CD4-positive, alpha-beta T cell treated with Interleukin-4 for 4 hours (primary cell): ENCODE measurements around the gene VSIR.

Source experiments
- DNase-seq: peaks from one replicate; pipeline ENCODE4 v3.0.0-alpha.2; 2020

VSIR gene

DNA sequence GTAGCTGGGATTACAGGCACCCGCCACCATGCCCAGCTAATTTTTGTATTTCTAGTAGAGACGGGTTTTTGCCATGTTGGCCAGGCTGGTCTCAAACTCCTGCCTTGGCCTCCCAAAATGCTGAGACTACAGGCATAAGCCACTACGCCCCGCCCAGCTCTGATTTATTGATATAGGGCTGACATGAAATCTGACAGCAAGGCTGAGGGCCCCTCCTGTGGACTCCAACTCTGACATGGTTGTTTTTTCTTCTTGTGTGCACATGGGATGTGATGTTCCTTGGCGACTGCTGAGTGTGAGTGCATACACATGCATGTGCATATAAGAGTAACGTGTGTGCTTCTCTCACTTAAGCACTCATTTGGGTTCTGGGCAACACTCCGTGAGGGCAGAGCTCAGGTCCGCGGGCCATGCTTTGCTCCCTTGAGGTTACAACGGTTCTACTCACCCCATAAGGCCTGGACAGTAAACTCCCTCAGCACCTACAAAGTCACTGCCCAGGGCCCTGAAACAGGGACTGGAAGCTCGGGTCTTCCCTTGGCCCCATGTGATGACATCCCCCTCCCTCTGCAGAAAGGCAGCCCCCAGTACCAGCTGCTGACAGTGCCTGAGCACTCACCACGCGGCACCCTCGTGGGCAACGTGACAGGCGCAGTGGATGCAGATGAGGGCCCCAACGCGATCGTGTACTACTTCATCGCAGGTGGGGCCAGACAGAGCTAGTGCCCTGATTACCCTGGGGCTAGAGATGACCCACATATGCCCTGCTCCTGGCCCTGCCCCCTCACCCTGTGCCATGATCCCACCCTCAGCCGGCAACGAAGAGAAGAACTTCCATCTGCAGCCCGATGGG, 33.6 kb upstream of the VSIR start:
- DNase-seq = no peak

DNA sequence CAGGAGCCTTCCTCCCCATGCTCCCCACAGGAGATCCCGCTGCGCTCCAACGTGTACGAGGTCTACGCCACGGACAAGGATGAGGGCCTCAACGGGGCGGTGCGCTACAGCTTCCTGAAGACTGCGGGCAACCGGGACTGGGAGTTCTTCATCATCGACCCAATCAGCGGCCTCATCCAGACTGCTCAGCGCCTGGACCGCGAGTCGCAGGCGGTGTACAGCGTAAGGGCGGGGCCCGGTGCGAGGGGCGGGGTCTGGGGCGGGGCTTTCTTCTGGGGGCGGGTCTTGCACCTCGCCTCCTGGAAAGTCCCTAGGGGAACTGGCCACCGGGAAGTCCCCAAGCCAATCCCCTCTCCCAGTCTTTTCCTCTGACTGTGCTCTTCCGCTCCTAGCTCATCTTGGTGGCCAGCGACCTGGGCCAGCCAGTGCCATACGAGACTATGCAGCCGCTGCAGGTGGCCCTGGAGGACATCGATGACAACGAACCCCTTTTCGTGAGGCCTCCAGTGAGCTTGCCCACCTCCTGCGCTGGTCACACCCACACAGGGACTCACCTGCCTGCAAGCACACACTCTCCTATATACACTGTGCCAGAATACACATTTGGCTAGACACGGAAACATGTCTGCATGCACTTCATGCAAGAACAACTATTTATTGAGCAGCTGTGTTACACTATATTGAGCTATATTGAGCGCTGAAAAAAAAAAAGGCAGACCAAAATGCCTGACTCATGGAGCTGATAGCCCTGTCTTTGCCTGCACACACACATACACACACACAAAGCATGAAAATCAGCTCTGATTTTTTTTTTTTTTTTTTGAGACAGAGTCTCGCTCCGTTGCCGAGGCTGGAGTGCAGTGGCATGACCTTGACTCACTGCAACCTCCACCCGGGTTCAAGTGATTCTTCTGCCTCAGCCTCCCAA, 32.7 kb upstream of the VSIR start:
- no peak for DNase-seq

DNA sequence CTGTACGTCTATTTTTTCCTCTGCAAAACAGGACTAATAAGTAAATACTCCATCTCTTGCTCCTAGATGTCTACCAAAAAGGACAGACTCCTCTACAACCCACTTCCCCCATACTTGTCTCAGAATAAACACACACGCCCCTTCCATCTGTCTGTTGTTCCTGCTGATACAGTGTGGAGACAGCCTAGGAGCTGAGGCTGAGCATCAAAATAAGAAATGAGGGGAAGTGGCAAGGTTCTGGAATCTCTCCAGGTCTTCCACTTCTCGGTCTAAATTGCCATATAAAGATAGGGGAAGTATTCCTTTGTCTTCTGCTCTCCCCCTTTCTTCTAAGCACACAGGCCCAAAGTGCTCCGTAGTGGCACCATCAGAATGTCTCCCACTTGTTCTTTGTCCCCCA, 30.8 kb upstream of the VSIR start:
- DNase-seq = no peak

DNA sequence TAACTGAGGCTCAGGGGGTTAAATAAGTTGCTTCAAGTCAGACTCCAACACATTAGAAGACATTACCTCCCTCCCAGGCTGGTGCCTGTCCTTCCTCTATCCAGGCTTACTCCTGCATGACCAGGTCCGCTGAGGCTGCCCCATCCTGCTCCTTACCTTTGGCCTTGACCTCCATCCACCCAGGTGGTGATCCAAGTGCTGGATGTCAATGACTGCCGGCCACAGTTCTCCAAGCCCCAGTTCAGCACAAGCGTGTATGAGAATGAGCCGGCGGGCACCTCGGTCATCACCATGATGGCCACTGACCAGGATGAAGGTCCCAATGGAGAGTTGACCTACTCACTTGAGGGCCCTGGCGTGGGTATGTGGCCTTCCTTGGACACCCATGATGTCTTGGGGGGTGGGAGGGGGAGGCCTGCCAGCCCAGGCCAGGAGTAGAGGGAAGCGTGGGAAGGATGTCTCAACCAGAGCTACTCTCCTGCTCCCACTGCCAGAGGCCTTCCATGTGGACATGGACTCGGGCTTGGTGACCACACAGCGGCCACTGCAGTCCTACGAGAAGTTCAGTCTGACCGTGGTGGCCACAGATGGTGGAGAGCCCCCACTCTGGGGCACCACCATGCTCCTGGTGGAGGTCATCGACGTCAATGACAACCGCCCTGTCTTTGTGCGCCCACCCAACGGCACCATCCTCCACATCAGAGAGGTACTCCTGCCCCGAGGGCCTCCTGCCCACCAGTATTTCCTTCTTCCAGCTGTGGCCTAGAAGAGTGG, 29.6 kb upstream of the VSIR start:
- DNase-seq = no peak

DNA sequence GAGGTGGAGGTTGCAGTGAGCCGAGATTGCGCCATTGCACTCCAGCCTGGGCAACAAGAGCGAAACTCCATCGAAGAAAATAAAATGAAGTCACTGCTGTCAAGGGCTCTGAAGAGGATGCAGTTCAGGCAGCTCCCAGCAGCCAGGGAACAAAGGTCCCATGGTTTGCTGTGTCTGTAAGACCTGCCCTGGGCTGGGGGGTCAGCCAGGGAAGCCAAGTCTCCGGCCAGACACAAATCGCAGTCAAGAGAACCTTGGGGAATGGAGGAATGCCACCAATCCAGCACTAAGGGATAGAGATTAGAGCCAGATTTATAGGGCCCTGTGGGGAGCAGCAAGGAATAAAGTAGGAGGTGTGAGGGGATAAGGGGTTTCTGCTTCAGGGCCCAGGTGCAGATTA, 28.9 kb upstream of the VSIR start:
- no peak for DNase-seq

DNA sequence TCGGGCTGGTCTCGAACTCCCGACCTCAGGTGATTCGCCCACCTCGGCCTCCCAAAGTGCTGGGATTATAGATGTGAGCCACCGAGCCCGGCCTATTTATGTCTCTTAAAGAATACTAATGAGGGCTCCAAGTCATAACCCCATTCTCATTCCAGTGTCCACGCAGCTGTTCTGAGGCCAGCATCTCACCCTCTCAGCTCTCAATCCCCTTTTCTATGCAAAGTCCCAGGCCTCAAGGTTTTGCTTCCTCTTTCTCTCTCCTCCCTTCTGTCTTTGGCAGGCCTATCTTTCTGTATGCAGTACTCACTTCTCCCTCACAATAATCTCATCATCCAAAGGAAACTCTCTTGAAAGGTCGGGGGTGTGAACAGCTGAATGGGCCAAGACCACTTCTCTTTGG, 28.0 kb upstream of the VSIR start:
- no peak for DNase-seq

DNA sequence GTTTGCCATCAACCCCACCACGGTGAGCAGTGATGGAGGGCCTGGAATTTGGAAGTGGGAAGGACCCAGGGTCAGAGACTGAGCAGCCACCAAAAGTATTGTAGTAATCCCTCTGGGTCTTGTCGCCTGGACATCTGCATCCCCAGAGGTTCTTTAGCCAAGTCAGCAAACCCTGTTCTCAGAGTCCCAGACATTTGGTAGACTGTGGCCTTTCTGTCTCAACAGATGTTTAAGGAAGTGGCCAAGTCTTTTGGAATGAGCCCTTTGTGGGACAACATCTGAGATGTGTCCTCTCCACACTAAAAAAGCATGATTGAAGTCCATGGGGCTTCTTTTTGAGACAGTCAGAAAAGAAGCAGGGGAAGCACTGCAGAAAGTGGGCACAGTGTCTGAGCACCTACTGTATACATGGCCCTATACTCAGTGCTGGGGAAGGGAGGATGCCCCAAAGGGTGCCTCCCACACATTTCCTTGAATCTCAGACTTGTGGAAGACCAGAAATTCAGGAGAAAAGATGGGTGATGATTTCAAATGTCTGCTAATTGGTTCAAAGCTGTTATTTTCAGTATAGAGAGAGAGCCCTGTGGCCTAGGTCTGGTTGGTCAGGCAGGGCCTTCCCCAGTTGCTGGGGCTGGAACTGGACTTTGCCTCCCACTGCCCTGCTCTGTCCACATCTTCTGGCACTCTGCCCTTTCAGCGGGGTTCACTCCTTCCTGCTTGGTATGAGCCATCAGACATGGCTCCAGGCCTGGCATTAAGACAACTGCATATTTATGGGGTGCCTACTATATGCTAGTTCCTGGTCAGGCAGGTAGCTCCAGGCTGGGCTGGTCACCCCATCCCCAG, 26.5 kb upstream of the VSIR start:
- DNase-seq = no peak

DNA sequence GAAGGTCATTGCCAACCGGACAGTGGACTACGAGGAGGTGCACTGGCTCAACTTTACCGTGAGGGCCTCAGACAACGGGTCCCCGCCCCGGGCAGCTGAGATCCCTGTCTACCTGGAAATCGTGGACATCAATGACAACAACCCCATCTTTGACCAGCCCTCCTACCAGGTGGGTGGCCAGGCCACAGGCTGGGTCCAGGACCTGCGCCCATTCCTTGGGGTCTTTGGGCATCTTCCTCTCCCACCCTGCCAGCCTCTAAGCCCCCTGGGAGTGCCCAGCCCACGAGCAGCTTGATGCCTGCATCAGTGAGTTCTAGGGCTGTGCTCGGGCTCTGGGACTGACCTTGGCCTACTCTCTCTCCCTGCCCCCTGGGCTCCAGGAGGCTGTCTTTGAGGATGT, 25.8 kb upstream of the VSIR start:
- DNase-seq = no peak

DNA sequence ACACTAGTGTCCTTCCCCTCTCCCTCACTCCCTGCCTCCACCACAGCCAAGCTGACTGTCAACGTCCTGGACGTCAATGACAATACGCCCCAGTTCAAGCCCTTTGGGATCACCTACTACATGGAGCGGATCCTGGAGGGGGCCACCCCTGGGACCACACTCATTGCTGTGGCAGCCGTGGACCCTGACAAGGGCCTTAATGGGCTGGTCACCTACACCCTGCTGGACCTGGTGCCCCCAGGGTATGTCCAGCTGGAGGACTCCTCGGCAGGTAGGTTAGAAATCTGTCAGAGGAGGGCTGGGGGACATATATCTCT, 24.9 kb upstream of the VSIR start:
- DNase-seq = no peak

DNA sequence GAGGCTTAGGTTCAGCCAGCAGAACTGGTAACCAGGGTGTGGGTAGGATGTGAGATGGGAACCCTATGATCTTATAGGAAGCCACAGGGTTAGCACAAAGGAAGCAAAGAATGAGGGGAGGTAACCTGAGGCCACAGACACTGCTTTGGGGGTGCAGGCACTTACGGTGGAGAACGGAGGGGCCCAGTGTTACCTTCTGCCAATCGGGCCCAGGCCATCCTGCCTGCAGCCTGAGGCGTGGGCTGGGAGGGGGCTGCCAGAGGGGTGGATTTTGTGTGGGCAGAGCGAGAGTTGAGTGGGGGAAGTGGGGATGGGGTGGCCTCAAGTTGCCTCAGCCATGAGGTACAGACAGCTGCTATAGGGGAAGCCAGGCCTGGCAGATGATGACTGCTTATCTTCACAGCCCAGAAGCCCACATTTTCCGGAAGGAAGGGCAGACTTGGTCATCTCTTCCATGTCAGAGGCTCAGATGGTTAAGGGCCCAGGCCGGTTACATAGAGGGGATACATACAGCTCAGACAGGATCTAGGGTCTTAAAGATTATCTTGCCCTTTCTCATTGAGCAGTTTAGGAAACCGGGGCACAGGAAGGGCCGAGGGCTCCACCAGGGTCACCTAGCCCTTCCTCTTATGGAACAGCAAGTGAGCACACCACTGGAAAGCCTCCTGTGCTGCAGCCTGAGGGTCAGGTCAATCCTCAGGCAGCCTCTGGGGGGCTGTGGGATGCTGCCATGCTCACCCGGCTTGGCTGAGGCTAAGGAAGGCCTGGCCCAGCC, 24.4 kb upstream of the VSIR start:
- no peak for DNase-seq

DNA sequence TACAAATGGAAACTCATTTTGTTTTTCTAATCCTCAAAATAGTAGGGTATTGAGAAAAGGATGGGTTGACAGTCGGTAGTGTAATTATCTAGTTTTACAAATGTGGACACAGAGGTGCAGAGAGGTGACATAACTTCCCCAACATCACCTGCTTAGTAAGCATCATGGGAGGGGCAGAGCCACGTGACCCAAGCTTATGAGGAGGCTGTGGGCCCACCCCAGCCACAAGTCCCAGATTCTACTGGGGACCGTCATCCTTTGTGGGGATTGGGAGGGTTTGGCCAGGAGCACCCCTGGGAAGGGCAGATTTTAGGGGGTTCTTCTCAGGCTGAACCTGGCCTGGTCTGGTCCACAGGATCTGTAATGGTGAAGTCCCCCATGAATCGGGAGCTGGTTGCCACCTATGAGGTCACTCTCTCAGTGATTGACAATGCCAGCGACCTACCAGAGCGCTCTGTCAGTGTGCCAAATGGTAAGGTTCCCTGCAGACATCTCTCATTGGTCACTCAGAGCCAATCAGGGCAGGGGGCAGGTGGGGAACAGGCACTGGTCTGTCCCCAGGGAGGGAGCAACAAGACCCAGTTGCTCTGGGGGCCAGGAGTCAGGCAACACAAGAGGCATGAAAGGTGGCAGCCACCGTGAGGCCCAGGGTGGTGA, 23.6 kb upstream of the VSIR start:
- no peak for DNase-seq

DNA sequence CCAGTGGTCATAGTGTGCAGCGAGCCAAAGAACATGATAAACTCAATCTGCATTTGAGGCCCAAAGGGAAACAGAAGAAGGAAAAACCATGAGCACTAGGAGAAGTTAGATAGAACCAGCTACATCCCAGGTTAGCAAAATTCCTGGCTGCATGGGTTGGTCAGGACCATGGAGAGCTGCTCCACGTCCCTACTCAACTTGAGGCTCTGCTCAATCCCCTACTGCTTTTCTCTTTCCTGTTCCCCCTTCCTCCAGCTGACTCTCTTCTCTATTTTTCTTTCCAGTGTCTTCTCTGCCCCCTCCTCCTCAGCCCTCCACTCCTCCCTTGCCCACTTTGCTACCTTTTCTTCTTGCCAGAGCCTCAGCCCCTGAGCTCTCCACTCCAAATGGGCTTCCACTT, 21.9 kb upstream of the VSIR start:
- no peak for DNase-seq

DNA sequence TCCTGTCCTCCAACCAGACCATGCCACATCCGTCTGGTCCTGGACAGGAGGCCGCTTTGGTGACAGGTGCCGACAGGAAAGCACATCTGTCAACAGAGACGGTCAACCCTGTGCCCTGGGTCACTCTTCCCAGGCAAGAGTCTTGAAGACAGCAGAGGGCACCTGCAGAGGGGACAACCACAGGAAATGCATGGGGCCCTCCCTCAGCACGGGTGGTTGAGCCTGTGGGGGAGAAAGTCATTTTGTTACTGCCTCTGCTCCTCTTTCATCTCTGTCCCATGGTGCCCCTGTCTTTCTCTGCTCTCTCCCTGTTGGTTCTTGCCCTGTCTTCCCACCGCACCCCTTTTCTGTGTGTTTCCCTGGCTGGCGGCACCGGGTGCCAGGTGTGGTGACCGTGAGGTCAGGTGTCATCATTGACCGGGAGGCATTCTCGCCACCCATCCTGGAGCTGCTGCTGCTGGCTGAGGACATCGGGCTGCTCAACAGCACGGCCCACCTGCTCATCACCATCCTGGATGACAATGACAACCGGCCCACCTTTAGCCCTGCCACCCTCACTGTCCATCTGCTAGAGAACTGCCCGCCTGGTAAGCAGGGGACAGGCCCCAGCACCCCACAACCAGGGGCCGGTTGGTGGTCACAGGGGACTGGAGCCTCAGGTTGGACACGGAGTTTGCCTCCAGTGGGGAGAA, 17.6 kb upstream of the VSIR start:
- DNase-seq = no peak

DNA sequence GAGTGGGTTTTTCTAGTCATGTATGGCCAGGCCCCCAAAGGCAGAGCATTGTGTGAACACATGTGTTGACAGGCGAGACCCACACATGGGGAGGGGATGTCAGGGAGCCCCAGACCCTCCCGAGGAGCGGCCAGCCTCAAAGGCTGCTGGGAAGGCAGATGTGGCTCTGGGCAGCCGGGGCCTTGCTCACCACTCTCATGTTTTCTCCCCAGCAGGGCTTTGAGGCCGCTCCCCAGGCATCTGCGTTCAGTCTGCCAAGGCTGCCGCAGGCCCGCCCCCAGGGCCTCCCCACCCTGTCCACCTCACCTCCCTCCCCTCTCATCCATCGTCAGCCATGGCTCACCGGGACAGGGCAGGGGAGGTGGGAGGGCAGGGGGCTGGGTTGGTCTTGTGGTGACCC, 16.6 kb upstream of the VSIR start:
- DNase-seq = no peak

DNA sequence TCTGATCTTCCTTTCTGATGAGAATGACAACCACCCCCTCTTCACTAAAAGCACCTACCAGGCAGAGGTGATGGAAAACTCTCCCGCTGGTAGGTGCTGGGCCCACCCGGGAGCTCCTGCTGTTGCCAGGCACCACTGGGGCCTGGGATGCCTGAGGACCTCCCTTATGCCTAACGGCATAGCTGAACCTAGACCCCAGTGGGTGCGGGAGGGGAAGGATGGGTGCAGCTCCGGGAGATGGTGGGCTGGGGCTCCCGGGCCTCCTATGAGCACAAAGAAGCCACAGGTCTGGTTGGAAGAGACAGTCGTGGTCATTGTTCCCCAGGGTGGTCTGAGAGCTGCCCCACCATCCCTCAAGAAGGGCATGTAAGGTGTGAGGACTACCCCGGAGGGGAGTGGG, 15.6 kb upstream of the VSIR start:
- DNase-seq = no peak

DNA sequence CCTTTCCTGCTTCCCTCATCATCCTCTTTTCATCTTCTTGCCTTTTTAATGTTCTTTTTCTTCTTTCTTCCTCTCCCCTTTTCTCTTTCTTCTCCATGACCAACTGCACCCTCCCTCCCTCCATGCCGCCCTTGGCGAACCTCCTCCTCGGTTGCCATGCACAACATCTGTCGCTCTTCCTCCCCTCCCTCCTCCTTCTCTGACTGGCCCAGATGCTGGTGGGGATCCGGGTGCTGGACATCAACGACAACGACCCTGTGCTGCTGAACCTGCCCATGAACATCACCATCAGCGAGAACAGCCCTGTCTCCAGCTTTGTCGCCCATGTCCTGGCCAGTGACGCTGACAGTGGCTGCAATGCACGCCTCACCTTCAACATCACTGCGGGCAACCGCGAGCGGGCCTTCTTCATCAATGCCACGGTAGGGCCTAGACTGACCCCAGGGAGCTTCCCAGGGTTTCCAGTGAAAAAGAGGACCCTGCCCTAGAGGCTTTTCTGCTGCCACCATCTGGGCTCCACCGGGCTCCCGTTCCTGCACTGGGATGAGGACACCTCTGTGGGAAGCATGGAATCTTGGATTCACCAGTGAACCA, 11.5 kb upstream of the VSIR start:
- DNase-seq = no peak

DNA sequence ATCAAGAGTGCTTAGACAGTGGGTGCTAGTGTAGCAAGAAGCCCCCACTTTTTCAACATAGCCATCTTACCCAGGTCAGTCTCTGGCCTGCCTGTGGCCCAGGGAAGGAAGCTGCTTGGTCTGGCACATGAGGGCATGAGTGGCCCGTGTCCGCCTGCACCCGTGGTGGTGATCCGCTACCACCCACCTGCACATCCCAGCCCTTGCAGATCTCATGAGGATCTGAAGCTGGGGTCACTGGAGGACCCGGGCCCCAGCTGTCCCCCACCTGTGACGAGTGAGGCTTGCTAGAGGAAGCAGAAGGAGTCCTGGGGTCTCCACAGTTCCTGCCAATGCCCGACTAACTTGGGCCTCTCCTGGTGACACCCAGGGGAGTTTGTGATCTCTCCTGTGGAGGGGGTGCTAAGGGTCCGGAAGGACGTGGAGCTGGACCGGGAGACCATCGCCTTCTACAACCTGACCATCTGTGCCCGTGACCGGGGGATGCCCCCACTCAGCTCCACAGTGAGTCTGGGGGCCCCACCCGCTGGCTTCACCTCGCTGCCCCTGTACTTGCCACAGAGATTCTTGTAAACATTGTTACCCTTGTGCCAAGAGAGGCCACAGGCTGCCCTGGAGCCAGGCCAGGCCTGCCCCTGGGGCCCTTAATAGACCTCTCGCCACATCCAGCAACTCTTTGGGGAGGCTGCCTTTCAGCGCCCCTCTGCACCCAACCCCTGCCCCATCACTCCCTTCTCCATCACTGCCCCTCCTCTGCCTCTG, 10.8 kb upstream of the VSIR start:
- DNase-seq = no peak

DNA sequence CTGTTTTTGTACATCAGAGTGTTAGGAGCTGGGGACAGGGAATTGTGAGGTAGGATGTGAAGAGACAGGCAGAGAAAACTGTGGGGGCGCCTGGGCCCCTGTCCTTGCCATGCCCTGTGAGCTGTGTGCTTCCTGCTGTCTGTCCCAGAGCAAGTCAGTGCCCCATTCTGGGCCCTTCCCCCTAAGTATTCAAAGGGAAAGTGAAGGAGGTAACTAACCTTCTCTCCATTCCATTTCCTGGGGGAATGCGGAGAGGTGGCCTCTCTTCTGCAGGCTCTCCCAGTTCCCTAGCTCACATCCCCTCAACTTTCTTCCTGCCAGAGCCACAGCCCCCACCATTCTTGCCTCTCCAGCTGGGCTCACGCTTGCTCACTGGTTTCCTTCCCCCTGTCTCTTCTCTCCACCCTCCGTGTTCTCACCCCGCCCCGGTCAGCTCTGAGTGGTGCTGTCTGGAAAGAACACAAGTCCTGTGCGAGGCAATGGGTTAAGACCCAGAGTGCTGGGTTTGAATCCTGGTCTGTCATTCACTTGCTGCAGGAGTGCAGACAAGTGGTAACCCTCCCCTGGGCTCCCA, 9.7 kb upstream of the VSIR start:
- DNase-seq = no peak
